Smooth muscle cell (in vitro differentiated cells): ENCODE data around the gene CRHBP. TPM values are rescaled to one million over a fixed set of nuclear protein-coding genes. Genes with fewer than 3 reads are reported as not detected.

ENCODE experiments used
- DNase-seq: peaks from one replicate; lab custom pipeline; 2025; ENCODE audit not compliant: unreplicated experiment; lab: John Stamatoyannopoulos, UW
- H2AFZ ChIP-seq: fragments of 200-600 bp; sonication (generic); 2 replicates; pipeline ENCODE4 v1.6.0; 2016; ENCODE audit warnings: antibody characterized with exemption, low read depth, mild to moderate bottlenecking
- H3F3A ChIP-seq: fragments of 200-600 bp; sonication (generic); 2 replicates; pipeline ENCODE4 v1.6.0; 2017; ENCODE audit warnings: antibody characterized with exemption, low read depth
- H3K27ac ChIP-seq: fragments of 200-600 bp; sonication (generic); 2 replicates; pipeline ENCODE4 v1.5.1; 2016; ENCODE audit warnings: low read depth, mild to moderate bottlenecking
- H3K27me3 ChIP-seq: fragments of 200-600 bp; sonication (generic); 2 replicates; pipeline ENCODE4 v1.6.1; 2016; ENCODE audit warnings: low read depth, mild to moderate bottlenecking
- H3K36me3 ChIP-seq: fragments of 200-600 bp; sonication (generic); 2 replicates; pipeline ENCODE4 v1.5.1; 2016; ENCODE audit warnings: low read depth
- H3K4me1 ChIP-seq: fragments of 200-600 bp; sonication (generic); 2 replicates; pipeline ENCODE4 v1.5.1; 2016; ENCODE audit warnings: low read depth
- H3K4me2 ChIP-seq: fragments of 200-600 bp; sonication (generic); 2 replicates; pipeline ENCODE4 v1.6.0; 2016; ENCODE audit warnings: mild to moderate bottlenecking
- H3K4me3 ChIP-seq: fragments of 200-600 bp; sonication (generic); 2 replicates; pipeline ENCODE4 v1.5.1; 2016; ENCODE audit warnings: mild to moderate bottlenecking
- H3K79me2 ChIP-seq: fragments of 200-600 bp; sonication (generic); 2 replicates; pipeline ENCODE4 v1.6.0; 2016; ENCODE audit warnings: low read depth, mild to moderate bottlenecking
- H3K9ac ChIP-seq: fragments of 200-600 bp; sonication (generic); 2 replicates; pipeline ENCODE4 v1.6.0; 2016; ENCODE audit warnings: low read depth
- H3K9me3 ChIP-seq: fragments of 200-600 bp; sonication (generic); replicated peaks from 2 replicates; pipeline ENCODE4 v1.5.1; 2016; ENCODE audit warnings: low read depth
- H4K20me1 ChIP-seq: fragments of 200-600 bp; sonication (generic); 2 replicates; pipeline ENCODE4 v1.6.0; 2016; ENCODE audit warnings: low read depth
- CTCF ChIP-seq: fragments of 200-600 bp; sonication (generic); IDR thresholded peaks from 2 replicates; pipeline ENCODE4 v1.5.1; 2017; ENCODE audit warnings: borderline replicate concordance, mild to moderate bottlenecking, antibody characterized with exemption; ENCODE audit not compliant: insufficient read depth, poor library complexity, severe bottlenecking
- WGBS: methylation state at CpG from one replicate; pipeline ENCODE4 v1.1.7; 2016; ENCODE audit warnings: low lambda C conversion rate; 5-methylcytosine and 5-hydroxymethylcytosine counted together
- polyA plus RNA-seq: library from polyadenylated mRNA; unstranded; fragments of >200 nt; fragmentation: Nextera tagmentation; extraction: Ambion mirVana; gene quantifications from 2 replicates; pipeline ENCODE4 v1.2.1, GENCODE V29; 2016
- total RNA-seq: library from RNA; depleted of rRNA; stranded (reverse); fragments of >200 nt; gene quantifications from 2 replicates; pipeline ENCODE4 v1.2.3, GENCODE V29; 2014

The CRHBP gene
- total and polyA plus RNA-seq, 2 experiments from 2014 or later, result 48.2 to 51.1 TPM

- peaks cover 4% of the 10 kb centered on the region for H3K4me1 ChIP-seq
- no peak overlapping the region for H3K4me3 ChIP-seq
- H3K9ac ChIP-seq, result no peak overlapping the region
- no peaks in the 10 kb centered on the region for H3K9me3 ChIP-seq
- H4K20me1 ChIP-seq, result no peaks in the 10 kb centered on the region
- H3K79me2 ChIP-seq, result no peaks in the 10 kb centered on the region
- no peak overlapping the region for H3K27ac ChIP-seq
- no peaks in the 10 kb centered on the region for H3K36me3 ChIP-seq
- no peaks in the 10 kb centered on the region for H3F3A ChIP-seq
- TF ChIP-seq CTCF, result no peak
- H2AFZ ChIP-seq, result no peak overlapping the region
- no peak overlapping the region for H3K4me2 ChIP-seq
- WGBS, result 68% methylated on average over 2 of the region's 2 CpGs
- H3K27me3 ChIP-seq, result no peaks in the 10 kb centered on the region
- DNase-seq, result no peak
These were observed 6.8 kb upstream of the CRHBP start for GRCh38 chr5:76946090-76946489.

GRCh38 chr5:76947082-76947503 is 5.8 kb upstream of the CRHBP start:
- no peak for TF ChIP-seq CTCF
- Histone ChIP-seq H3K9me3 (no peaks in the 10 kb centered on the region), H2AFZ (peak overlapping the region; percentile 75), H3K4me3 (no peak overlapping the region), H3K9ac (no peak overlapping the region), H3K27ac (peak overlapping the region; percentile 14), H3K4me1 (peaks cover 4% of the 10 kb centered on the region), H3K36me3 (no peaks in the 10 kb centered on the region), H3K27me3 (no peaks in the 10 kb centered on the region), H3K79me2 (no peaks in the 10 kb centered on the region), H3K4me2 (peak overlapping the region; percentile 43), H4K20me1 (no peaks in the 10 kb centered on the region), H3F3A (no peaks in the 10 kb centered on the region)
- DNase-seq, result no peak
- 23% methylated on average over 4 of the region's 4 CpGs for WGBS

GRCh38 chr5:76953551-76954382 is 922 bp downstream of the CRHBP start:
- Histone ChIP-seq H3K4me3 (peak overlapping the region; percentile 49), H3K27ac (no peak overlapping the region), H3K4me1 (peaks cover 4% of the 10 kb centered on the region), H3K79me2 (peaks cover 10% of the 10 kb centered on the region), H3K4me2 (peak overlapping the region; percentile 89), H3K9me3 (no peaks in the 10 kb centered on the region), H3K36me3 (no peaks in the 10 kb centered on the region), H3F3A (no peaks in the 10 kb centered on the region), H3K9ac (no peak overlapping the region), H4K20me1 (no peaks in the 10 kb centered on the region), H2AFZ (peak overlapping the region; percentile 70), H3K27me3 (peaks cover 14% of the 10 kb centered on the region)
- DNase-seq, result no peak
- WGBS, result 2% methylated on average over 58 of the region's 81 CpGs
- TF ChIP-seq CTCF, result no peak

- Histone ChIP-seq H3K36me3 (no peaks in the 10 kb centered on the region), H3K9ac (no peak overlapping the region), H3K9me3 (no peaks in the 10 kb centered on the region), H4K20me1 (no peaks in the 10 kb centered on the region), H3K4me1 (peaks cover 4% of the 10 kb centered on the region), H2AFZ (peak overlapping the region; percentile 70), H3K27ac (no peak overlapping the region), H3K79me2 (peaks cover 10% of the 10 kb centered on the region), H3F3A (no peaks in the 10 kb centered on the region), H3K4me2 (peak overlapping the region; percentile 89), H3K4me3 (peak overlapping the region; percentile 49), H3K27me3 (peaks cover 14% of the 10 kb centered on the region)
- no peak for TF ChIP-seq CTCF
- WGBS, result 17% methylated on average over 25 of the region's 25 CpGs
- no peak for DNase-seq
These were observed 1.5 kb downstream of the CRHBP start for GRCh38 chr5:76954383-76954763.
